GM12891 (cell line): ENCODE measurements around the gene CTNS.

Source experiments
- POLR2A ChIP-seq: IDR thresholded peaks from 2 replicates; pipeline ENCODE4 v1.6.1; 2011; ENCODE audit warnings: low read depth, low read length, control low read depth
- POLR2AphosphoS5 ChIP-seq: IDR thresholded peaks from 2 replicates; pipeline ENCODE4 v1.6.1; 2011; ENCODE audit warnings: low read depth, low read length, control low read depth
- TAF1 ChIP-seq: IDR thresholded peaks from 2 replicates; pipeline ENCODE4 v1.6.1; 2011; ENCODE audit warnings: low read depth, low read length, control low read depth

DNA sequence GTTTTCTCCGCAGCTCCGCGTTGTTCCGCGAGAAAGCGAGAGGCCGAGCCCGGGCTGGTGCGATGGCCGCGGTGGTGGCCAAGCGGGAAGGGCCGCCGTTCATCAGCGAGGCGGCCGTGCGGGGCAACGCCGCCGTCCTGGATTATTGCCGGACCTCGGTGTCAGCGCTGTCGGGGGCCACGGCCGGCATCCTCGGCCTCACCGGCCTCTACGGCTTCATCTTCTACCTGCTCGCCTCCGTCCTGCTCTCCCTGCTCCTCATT, 32.5 kb downstream of the CTNS start:
- TF ChIP-seq POLR2A: no peak
- TF ChIP-seq TAF1: no peak
- no peak for TF ChIP-seq POLR2AphosphoS5
